PFSK-1 (cell line): ENCODE data around the gene SAFB. TPM values are rescaled to one million over a fixed set of nuclear protein-coding genes. Genes with fewer than 3 reads are reported as not detected.
A peak's percentile ranks its signal among the peaks of the same experiment; 100 is the strongest.

Experiments
- FOXP2 ChIP-seq: optimal IDR thresholded peaks from 2 replicates; pipeline ENCODE3; 2011; ENCODE audit warnings: borderline replicate concordance, control low read depth, inconsistent platforms; ENCODE audit not compliant: insufficient read depth; ENCODE audit errors: extremely low read length, extremely low read depth
- POLR2AphosphoS5 ChIP-seq: IDR thresholded peaks from 2 replicates; pipeline ENCODE4 v1.6.1; 2012; ENCODE audit warnings: low read depth, mild to moderate bottlenecking, control low read depth, low read length, moderate library complexity
- SIN3A ChIP-seq: IDR thresholded peaks from 2 replicates; pipeline ENCODE4 v1.6.1; 2012; ENCODE audit warnings: mild to moderate bottlenecking, low read length, moderate library complexity, borderline replicate concordance; ENCODE audit not compliant: insufficient read depth
- TAF1 ChIP-seq: IDR thresholded peaks from 2 replicates; pipeline ENCODE4 v1.6.1; 2012; ENCODE audit warnings: low read length, control low read depth, borderline replicate concordance; ENCODE audit not compliant: insufficient read depth
- polyA plus RNA-seq: library from polyadenylated mRNA; unstranded; fragments of >200 nt; gene quantifications from one replicate; pipeline ENCODE4 v1.2.1, GENCODE V29; 2012; ENCODE audit warnings: low read depth, missing spikeins; ENCODE audit not compliant: insufficient read length
- TF ChIP-seq, protein P1 (sequence below), 2 experiments: IDR thresholded peaks; 2 replicates each; pipeline versions ENCODE4 v1.6.1 to v1.8.0; 2011 to 2012; ENCODE audit warnings: low read depth in 2 of 2, low read length in 2 of 2, control low read depth in 1 of 2, inconsistent platforms in 1 of 2, mild to moderate bottlenecking in 1 of 2, moderate library complexity in 1 of 2; ENCODE audit not compliant: insufficient read depth in 1 of 2

SAFB gene
- 139 TPM for polyA plus RNA-seq

DNA sequence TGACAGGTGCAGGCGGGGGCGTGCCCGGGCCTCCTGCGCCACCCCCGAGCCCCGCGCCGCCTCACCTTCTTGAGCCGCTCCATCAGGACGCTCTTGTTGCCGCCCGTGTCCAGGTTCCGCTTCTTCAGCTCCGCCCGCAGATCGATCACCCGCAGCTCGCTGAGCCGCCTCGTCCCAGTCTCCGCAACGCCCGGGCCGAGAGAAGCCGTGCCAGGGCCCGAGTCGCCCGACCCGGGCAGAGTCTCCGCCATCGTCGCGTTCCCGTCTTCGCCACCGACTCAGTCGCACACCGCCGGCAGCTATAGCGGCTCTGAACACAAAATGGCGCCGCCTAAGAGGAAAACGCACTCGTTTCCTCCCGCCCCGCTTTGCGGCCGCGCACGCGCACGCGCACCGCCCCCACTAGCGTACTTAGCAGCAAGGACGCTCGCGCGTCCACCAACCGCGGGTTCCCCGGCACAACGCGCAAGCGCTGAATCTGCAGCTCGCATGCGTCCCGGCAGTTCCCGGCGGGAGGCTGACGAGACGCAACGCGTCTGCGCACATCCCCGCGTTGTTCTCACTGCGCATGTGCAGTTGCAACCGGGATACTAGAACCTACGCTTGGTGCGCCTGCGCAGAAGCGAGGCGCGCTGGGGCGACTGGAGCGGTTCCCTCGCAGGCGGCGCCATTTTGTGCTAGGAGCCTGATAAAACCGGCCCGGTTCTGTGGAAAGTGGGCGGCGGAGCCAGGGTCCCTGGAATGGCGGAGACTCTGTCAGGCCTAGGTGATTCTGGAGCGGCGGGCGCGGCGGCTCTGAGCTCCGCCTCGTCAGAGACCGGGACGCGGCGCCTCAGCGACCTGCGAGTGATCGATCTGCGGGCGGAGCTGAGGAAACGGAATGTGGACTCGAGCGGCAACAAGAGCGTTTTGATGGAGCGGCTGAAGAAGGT is at the start of gene SAFB, which contains the start of gene SAFB2:
SAFB (plus strand) TSS at position 619 of the 932 bp plus-strand sequence; CDS start at position 742, 123 bp downstream.
SAFB2 (minus strand) TSS at position 312 of the 932 bp plus-strand sequence; CDS start at position 251, 61 bp downstream.
- TF ChIP-seq FOXP2 (no peak), SIN3A (peak; percentile 82; the same call in 1 of the 2 replicates), TAF1 (peak; percentile 83; the same call in 1 of the 2 replicates), POLR2AphosphoS5 (peak; percentile 89; the same call in 1 of the 2 replicates)
- TF ChIP-seq, protein P1, sequence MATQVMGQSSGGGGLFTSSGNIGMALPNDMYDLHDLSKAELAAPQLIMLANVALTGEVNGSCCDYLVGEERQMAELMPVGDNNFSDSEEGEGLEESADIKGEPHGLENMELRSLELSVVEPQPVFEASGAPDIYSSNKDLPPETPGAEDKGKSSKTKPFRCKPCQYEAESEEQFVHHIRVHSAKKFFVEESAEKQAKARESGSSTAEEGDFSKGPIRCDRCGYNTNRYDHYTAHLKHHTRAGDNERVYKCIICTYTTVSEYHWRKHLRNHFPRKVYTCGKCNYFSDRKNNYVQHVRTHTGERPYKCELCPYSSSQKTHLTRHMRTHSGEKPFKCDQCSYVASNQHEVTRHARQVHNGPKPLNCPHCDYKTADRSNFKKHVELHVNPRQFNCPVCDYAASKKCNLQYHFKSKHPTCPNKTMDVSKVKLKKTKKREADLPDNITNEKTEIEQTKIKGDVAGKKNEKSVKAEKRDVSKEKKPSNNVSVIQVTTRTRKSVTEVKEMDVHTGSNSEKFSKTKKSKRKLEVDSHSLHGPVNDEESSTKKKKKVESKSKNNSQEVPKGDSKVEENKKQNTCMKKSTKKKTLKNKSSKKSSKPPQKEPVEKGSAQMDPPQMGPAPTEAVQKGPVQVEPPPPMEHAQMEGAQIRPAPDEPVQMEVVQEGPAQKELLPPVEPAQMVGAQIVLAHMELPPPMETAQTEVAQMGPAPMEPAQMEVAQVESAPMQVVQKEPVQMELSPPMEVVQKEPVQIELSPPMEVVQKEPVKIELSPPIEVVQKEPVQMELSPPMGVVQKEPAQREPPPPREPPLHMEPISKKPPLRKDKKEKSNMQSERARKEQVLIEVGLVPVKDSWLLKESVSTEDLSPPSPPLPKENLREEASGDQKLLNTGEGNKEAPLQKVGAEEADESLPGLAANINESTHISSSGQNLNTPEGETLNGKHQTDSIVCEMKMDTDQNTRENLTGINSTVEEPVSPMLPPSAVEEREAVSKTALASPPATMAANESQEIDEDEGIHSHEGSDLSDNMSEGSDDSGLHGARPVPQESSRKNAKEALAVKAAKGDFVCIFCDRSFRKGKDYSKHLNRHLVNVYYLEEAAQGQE (IDR thresholded peaks at IDR 0.05; ENCODE audit: insufficient read depth in 1 of 2, low read depth in 2 of 2, low read length in 2 of 2) = peak; percentile 20 to 41; a peak in 2 of 4 replicates

DNA sequence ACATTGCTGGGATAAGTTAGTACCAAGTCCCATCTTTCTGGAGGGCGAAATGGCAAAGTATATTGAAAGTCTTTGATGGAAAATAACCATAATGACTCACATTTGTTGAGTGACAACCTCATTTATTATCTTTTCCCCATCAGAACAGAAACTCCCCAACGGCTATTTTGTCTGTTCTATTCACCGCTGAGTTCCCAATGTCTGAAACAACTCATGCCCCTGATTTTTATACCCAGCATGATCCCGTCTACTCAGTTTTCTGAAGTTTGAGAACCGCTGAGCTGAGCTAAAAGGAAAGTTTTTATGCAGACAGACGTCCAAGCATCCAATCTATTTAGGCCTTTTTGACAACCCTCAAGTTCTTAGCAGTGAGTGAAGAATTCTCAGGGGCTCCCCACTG is 47.3 kb upstream of the SAFB start:
- TF ChIP-seq, protein P1 (IDR thresholded peaks at IDR 0.05; ENCODE audit: insufficient read depth in 1 of 2, low read depth in 2 of 2, low read length in 2 of 2) = no peak
- TF ChIP-seq SIN3A (no peak), TAF1 (no peak), FOXP2 (no peak), POLR2AphosphoS5 (no peak)

DNA sequence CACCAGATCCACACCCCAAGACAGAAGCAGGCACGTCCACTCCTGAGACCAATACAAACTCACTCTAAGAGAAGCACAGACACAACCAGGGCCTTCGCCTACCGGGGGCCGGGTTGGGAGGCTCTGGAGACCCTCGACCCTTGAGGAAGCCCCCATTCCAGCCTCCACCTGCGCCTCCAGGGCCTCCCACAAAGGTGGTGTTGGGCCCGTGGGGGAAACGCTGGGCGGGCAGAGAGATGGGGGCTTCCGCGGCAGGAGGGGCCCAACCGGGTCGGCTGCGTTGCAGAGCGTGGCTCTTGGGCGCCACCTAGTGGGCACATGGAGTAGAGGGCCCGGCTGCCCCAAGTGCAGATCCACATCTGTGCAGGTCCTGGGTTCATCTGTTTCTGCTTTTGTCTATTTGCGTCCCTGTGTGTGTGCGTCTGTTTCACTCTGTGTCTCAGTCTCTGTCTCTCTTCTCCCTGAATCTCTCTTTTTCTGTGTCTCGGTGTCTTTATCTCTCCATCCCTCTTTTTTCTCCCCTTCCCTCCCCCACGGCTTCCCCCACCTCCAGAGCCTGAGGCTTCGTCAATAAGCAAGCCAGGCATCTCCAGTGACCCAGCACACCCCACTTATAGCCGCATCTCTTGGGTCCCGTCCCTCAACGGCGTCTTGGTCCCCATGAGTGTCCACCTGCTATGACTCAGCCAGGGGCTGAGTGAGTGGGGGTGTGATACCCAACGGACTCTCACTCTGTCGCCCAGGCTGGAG is 44.6 kb upstream of the SAFB start:
- peak; percentile 43 for TF ChIP-seq FOXP2
- TF ChIP-seq, protein P1 (IDR thresholded peaks at IDR 0.05; ENCODE audit: insufficient read depth in 1 of 2, low read depth in 2 of 2, low read length in 2 of 2) = no peak

DNA sequence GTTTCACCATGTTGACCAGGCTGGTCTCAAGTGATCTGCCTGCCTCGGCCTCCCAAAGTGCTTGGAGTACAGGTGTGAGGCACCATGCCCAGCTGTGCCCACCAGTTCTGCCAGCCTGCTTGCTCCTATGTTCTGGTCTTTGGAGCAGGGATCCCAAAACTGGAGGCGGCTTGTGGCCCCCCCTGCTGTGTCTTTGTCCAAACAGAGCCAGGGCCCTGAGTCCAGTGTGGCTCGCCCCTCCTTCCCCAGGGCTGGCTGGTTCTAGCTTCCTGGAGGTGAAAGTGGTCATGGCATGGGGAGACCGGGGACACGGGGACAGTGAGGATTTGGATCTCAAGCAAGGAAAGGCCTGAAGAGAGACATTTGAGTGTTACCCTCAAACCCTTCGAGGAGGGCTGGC is 43.6 kb upstream of the SAFB start:
- no peak for TF ChIP-seq POLR2AphosphoS5
- TF ChIP-seq TAF1 = no peak
- TF ChIP-seq, protein P1 (IDR thresholded peaks at IDR 0.05; ENCODE audit: insufficient read depth in 1 of 2, low read depth in 2 of 2, low read length in 2 of 2) = no peak
- TF ChIP-seq SIN3A = no peak
- no peak for TF ChIP-seq FOXP2
